Measurements from ENCODE around the gene PITHD1. TPM values are rescaled to one million over a fixed set of nuclear protein-coding genes. Genes with fewer than 3 reads are reported as not detected.

Gene PITHD1, protein sequence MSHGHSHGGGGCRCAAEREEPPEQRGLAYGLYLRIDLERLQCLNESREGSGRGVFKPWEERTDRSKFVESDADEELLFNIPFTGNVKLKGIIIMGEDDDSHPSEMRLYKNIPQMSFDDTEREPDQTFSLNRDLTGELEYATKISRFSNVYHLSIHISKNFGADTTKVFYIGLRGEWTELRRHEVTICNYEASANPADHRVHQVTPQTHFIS
- 48.1 TPM for total RNA-seq

DNA sequence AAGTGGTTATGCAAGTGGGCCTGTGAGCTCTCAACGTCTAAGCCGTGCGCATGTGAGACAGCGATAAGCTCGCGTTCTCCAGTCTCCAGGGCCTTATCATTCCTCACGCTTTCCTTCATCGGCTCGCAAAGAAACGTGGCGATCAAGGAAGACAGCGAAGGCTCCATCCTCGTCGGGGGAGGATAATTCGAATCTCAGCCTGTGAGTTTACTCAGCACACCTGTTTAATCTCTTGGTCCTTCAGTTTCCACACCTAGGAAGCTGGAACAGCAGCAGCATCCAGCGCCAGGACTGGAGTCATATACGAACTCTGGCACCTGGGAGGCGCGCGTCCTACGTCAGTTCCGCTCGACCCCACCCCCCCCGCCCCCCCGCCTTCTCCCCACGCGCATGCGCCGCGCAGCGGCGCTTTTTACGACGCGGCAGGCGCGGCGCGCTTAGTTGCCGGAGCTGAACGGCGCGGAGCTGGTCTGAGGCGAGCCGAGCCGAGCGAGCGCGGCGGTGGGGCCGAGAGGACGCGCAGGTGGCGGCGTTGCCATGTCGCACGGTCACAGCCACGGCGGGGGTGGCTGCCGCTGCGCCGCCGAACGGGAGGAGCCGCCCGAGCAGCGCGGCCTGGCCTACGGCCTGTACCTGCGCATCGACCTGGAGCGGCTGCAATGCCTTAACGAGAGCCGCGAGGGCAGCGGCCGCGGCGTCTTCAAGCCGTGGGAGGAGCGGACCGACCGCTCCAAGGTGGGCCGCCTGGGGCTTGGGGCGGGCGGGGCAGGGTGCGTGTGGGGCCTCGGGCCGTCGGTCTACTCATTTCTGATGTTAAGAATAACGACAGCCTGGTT, at the start of gene PITHD1:
TSS of gene PITHD1 (plus strand) at position 440 of the 836 bp plus-strand sequence. CDS start at position 538, 98 bp downstream.

DNA sequence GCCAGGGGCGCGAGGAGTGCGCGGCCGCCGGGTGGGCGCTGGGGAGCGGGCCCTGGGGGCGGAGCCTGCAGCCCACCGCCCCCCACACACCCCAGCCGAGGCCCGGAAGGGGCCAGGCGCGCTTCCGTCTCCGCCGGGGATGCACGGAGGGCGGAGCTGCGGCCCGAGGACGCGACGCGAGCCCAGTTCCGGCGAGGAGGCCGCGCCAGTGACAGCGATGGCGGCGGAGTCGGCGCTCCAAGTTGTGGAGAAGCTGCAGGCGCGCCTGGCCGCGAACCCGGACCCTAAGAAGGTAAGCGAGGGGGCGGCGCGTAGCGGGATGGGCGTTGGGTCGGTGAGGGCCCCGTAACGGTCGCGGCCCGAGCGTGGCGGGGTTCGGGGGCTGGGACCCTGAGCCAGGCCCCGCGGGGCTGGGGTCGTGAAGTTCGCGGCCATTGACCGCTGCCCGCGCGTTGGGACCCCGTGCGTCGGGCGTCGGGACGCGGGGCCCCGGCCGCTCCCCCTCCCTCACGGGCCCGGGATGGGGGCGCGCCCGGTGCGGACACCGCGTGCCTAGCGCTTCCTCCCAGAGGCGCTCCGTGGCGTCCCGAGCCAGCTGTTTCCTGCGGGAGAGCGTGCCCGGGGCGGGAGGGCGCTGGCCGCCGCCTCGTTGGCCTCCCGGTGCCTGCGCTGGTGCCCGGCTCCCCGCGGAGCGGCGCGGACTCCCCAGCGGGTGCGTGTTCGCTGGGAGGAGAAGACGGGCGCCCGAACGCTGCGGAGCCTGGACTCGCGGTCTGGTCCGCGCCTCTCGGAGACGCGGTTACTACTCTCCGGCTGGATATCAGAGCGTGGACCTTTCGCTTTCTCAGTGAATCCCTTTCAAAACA, 34.7 kb upstream of the PITHD1 start, which contains the start of gene ELOA:
TSS of gene ELOA (plus strand) at position 185 of the 866 bp plus-strand sequence. CDS start at position 218, 33 bp downstream.

GRCh38 chr1:23790696-23791515, 12.7 kb downstream of the PITHD1 start, which contains the start of gene LYPLA2:
Gene LYPLA2, plus strand, starts transcription at chr1:23791145. Its CDS starts 1,538 bp downstream, at chr1:23792683.

DNA sequence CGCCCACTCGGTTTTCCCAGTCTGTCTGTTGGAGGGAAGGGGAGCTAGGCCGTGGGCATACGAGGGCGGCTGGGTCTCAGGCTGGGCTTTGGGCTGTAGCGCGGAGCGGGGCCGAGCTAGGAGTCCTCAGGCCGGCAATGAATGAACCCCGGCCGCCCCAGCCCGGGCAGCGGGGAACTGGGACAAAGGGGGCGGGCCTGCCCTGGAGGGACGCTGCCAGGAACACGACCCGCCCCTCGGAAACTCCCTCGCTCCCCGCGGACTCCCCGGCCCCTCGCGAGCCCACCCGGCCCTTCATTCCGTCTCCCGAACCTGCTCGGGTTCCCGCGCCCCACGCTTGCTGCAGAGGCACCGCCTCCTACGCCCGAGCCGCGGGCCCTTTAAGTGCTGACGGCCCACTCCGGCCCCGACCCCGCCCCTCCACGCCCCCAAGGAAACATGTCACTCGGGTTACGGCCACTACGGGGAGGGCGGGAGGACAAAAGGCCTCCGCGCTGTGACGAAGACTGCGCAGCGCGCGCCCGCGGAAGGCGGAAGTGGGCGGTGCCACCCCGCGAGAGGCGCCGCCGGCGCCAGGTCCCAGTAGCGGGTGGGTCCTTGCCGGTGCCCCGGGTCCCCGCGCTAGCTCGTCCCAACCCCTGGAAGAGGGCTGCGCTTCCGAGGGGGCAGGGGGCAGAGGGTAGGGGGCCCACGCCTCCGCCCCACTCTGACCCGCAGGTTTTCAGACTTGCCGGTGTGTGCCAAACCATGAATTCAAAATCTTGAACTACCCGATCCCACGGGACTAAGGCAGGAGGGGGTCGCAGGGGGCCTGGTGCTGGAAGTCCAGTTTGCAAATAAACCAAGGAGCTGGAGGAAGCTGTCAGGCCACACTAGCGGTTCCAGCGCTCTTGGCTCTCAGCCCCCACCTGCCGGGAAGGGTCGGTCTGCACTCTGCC, 22.5 kb downstream of the PITHD1 start, which contains the start of gene GALE:
TSS of gene GALE (minus strand) at position 355 of the 938 bp plus-strand sequence. CDS start 1,747 bp downstream, outside the sequence.

GRCh38 chr1:23825076-23825761, 47.0 kb downstream of the PITHD1 start, which contains the start of gene HMGCL:
Gene HMGCL, minus strand, starts transcription at chr1:23825429. Its CDS starts 14 bp downstream, at chr1:23825415.

Other genes starting within 250 kb of the PITHD1 start
- gene E2F2, start 247.2 kb upstream of the PITHD1 start, total RNA-seq = 9.0 TPM
- gene ID3, start 218.9 kb upstream of the PITHD1 start, total RNA-seq = 558 TPM
- 893 TPM for gene RPL11, start 86.6 kb upstream of the PITHD1 start, total RNA-seq
- gene ELOA, start 34.9 kb upstream of the PITHD1 start, total RNA-seq = 19.7 TPM
- 55.3 TPM for gene LYPLA2, start 12.7 kb downstream of the PITHD1 start, total RNA-seq
- 22.0 TPM for gene GALE, start 22.3 kb downstream of the PITHD1 start, total RNA-seq
- 49.5 TPM for gene HMGCL, start 47.0 kb downstream of the PITHD1 start, total RNA-seq
- 39.7 TPM for gene FUCA1, start 89.9 kb downstream of the PITHD1 start, total RNA-seq
- 0.12 TPM for gene CNR2, start 134.9 kb downstream of the PITHD1 start, total RNA-seq
- gene PNRC2, start 181.4 kb downstream of the PITHD1 start, total RNA-seq = 93.8 TPM
- 111 TPM for gene SRSF10, start 201.9 kb downstream of the PITHD1 start, total RNA-seq